ENCODE data around the gene DUSP5. TPM values are rescaled to one million over a fixed set of nuclear protein-coding genes. Genes with fewer than 3 reads are reported as not detected.

Gene DUSP5
- total RNA-seq, 2 experiments from 2014 or later = 64.3 to 66.2 TPM

DNA sequence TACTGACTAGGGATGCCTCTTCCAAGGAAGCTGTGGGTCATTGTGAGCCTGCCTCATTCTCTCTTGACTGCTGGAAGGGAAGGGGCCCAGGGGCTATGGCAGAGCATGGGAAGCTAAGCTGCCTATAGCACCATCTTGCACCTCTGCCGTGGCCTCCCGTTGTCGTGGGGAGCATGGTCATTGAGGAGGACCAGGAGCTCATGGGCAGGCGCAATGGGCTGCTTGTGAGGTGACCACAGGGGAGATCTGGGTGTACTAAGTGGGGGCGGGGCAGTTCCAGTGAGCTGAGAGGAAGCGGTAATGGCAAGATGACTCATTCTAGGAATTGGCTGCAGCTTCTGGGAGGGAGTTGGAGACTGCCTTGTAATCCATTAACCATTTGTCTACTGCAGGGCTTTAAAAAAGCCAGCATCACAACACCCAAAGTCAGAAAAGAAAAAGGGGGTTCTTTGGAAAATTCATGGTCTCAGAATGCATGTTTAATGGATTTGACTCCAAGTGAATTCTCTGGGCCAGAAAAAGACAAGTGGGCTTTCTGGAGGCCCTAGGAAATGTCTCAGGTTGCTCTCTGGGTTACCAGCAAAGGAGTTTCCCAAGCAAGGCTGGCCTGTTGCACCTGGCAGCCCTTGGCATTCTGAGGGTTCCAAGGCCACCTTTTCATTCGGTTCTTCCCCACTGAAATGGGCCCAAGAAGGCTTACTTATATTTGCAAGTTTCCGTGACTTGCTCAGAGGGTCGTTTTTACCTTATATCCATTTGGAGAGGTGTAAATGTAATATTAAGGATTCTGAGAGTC lies 3.6 kb downstream of the DUSP5 start:
- H3K4me3 ChIP-seq (ENCODE audit: low read length) = peak overlapping the region; percentile 80
- ATAC-seq (ENCODE audit: poor library complexity) = no peak

DNA sequence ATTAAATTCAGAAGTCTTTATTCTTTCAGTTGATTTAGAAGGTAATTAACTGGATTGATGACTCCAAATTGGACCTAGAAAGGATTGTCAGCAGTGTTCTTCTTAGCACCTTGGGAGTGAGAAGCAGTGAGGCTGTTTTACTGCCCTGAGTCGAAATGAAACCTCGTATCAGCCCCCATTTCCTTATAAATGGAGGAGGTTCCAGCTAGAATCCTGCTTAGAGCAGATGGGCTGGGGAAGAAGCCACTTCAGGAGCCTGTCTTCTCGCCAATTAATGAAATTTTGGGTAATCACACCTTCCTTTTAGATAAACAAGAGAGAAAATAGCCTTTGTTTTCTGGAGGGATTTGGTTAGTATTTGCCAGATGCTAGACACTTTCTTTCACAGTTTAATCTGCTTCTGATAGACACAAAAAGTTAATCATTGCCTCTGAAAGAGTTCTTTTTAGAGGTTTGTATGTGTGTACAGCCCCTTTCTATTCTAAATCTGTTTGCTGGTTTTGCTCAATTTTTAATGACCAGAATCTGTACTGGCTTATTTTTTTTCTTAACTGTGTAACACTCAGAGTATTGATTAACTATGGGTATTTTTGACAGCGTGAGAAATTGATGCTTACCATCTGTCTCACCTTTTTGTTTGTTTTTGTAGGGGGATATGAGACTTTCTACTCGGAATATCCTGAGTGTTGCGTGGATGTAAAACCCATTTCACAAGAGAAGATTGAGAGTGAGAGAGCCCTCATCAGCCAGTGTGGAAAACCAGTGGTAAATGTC lies 4.6 kb downstream of the DUSP5 start:
- peak overlapping the region; percentile 79 for H3K27ac Mint-ChIP-seq
- Histone ChIP-seq H3K27ac (ENCODE audit: low read depth in 1 of 2, low read length in 2 of 2) (peak overlapping the region in 1 of 2 donors; percentile 82), H3K4me3 (ENCODE audit: low read length) (peak overlapping the region; percentile 10), H3K36me3 (ENCODE audit: insufficient read depth, low read length) (peaks cover 29% of the 10 kb centered on the region), H3K4me1 (ENCODE audit: insufficient read depth, low read length) (peaks cover 84% of the 10 kb centered on the region), H3K9me3 (ENCODE audit: control insufficient read depth in 1 of 2, insufficient read depth in 1 of 2, low read length in 2 of 2) (no peaks in the 10 kb centered on the region), H3K27me3 (ENCODE audit: control insufficient read depth in 1 of 2, insufficient read depth in 2 of 2, low read length in 2 of 2) (no peaks in the 10 kb centered on the region)
- no peaks in the 10 kb centered on the region for H3K9me3 Mint-ChIP-seq
- peak in 1 of 14 experiments; percentile 19 for DNase-seq
- intact Hi-C loops (cut with DNase I, micrococcal nuclease) = loop anchor here (5.0 kb wide), 2 partner anchors 35 to 45 kb away; no protein-coding TSS in a partner anchor
- H3K36me3 Mint-ChIP-seq (ENCODE audit: low read depth) = peaks cover 17% of the 10 kb centered on the region
- H3K4me1 Mint-ChIP-seq (ENCODE audit: low read depth) = peaks cover 73% of the 10 kb centered on the region
- H3K27me3 Mint-ChIP-seq = no peaks in the 10 kb centered on the region
- TF ChIP-seq, protein P1, sequence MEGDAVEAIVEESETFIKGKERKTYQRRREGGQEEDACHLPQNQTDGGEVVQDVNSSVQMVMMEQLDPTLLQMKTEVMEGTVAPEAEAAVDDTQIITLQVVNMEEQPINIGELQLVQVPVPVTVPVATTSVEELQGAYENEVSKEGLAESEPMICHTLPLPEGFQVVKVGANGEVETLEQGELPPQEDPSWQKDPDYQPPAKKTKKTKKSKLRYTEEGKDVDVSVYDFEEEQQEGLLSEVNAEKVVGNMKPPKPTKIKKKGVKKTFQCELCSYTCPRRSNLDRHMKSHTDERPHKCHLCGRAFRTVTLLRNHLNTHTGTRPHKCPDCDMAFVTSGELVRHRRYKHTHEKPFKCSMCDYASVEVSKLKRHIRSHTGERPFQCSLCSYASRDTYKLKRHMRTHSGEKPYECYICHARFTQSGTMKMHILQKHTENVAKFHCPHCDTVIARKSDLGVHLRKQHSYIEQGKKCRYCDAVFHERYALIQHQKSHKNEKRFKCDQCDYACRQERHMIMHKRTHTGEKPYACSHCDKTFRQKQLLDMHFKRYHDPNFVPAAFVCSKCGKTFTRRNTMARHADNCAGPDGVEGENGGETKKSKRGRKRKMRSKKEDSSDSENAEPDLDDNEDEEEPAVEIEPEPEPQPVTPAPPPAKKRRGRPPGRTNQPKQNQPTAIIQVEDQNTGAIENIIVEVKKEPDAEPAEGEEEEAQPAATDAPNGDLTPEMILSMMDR (IDR thresholded peaks at IDR 0.05) = no peak
- CTCF ChIA-PET = interaction anchor here (1.8 to 2.6 kb wide), 2 partner anchors 148 to 196 kb away, joined by 7 to 8 read pairs; no protein-coding TSS in a partner anchor
- ATAC-seq (ENCODE audit: poor library complexity) = no peak
- POLR2A ChIA-PET = interaction anchor here (0.7 to 2.4 kb wide), 5 partner anchors 44 to 196 kb away, joined by 3 to 15 read pairs (median 4); no protein-coding TSS in a partner anchor
- peak overlapping the region; percentile 72 for H3K4me3 Mint-ChIP-seq

More for the DNA sequence above, 3.6 kb downstream of the DUSP5 start:
- Mint-ChIP-seq H3K9me3 (no peaks in the 10 kb centered on the region), H3K36me3 (ENCODE audit: low read depth) (peaks cover 10% of the 10 kb centered on the region), H3K4me1 (ENCODE audit: low read depth) (peaks cover 81% of the 10 kb centered on the region), H3K4me3 (peak overlapping the region; percentile 94), H3K27ac (peak overlapping the region; percentile 79), H3K27me3 (no peaks in the 10 kb centered on the region)
- CTCF ChIA-PET = interaction anchor here (1.3 kb wide), 2 partner anchors 8 to 195 kb away, joined by 3 to 5 read pairs; no protein-coding TSS in a partner anchor
- TF ChIP-seq, protein P1 (IDR thresholded peaks at IDR 0.05) = no peak
- H3K27me3 ChIP-seq (ENCODE audit: control insufficient read depth in 1 of 2, insufficient read depth in 2 of 2, low read length in 2 of 2) = no peaks in the 10 kb centered on the region
- intact Hi-C loops (cut with DNase I, micrococcal nuclease) = loop anchor here (5.0 kb wide), 2 partner anchors 36 to 46 kb away; no protein-coding TSS in a partner anchor
- no peaks in the 10 kb centered on the region for H3K9me3 ChIP-seq (ENCODE audit: control insufficient read depth in 1 of 2, insufficient read depth in 1 of 2, low read length in 2 of 2)
- POLR2A ChIA-PET = interaction anchor here (0.7 kb wide), 1 partner anchor 147 kb away, joined by 5 read pairs; no protein-coding TSS in a partner anchor
- peak in 9 of 14 experiments; percentile 15 to 78 (median 37) for DNase-seq
- peaks cover 20% of the 10 kb centered on the region for H3K36me3 ChIP-seq (ENCODE audit: insufficient read depth, low read length)
- H3K4me1 ChIP-seq (ENCODE audit: insufficient read depth, low read length) = peaks cover 90% of the 10 kb centered on the region
- H3K27ac ChIP-seq (ENCODE audit: low read depth in 1 of 2, low read length in 2 of 2) = peak overlapping the region in 1 of 2 donors; percentile 66

DNA sequence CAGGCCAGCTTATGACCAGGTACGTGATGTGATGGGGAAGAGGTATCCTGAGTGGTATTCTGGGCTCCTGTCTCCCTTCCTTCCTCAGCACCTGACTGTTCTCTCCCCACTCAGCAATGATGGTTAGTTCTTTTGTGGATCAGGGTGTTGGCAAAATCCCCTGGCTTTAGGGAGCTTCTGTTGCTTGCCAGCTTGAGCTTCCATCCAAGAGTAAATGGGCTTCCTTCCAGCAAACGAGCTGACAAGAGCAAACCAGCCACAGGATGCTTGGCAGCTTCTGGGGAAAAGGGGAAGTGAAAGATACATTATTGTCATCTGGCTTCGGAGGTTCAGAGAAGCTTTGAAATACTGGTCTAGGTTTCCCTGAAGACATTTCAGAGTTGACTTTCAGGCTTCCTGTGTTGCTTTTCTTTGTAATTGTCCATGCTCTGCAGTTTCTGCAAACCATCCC lies 5.2 kb downstream of the DUSP5 start:
- intact Hi-C loops (cut with DNase I, micrococcal nuclease) = loop anchor here (5.0 kb wide), 2 partner anchors 34 to 44 kb away; no protein-coding TSS in a partner anchor
- ATAC-seq (ENCODE audit: poor library complexity) = no peak
- Histone ChIP-seq H3K4me1 (ENCODE audit: insufficient read depth, low read length) (peaks cover 84% of the 10 kb centered on the region), H3K9me3 (ENCODE audit: control insufficient read depth in 1 of 2, insufficient read depth in 1 of 2, low read length in 2 of 2) (no peaks in the 10 kb centered on the region), H3K36me3 (ENCODE audit: insufficient read depth, low read length) (peaks cover 35% of the 10 kb centered on the region), H3K27me3 (ENCODE audit: control insufficient read depth in 1 of 2, insufficient read depth in 2 of 2, low read length in 2 of 2) (no peaks in the 10 kb centered on the region), H3K27ac (ENCODE audit: low read depth in 1 of 2, low read length in 2 of 2) (peak overlapping the region in 1 of 2 donors; percentile 82), H3K4me3 (ENCODE audit: low read length) (peak overlapping the region; percentile 10)
- DNase-seq = peak in 4 of 14 experiments; percentile 13 to 70 (median 56)
- Mint-ChIP-seq H3K27ac (peak overlapping the region; percentile 79), H3K36me3 (ENCODE audit: low read depth) (peaks cover 17% of the 10 kb centered on the region), H3K27me3 (no peaks in the 10 kb centered on the region), H3K4me3 (peak overlapping the region; percentile 72), H3K9me3 (no peaks in the 10 kb centered on the region), H3K4me1 (ENCODE audit: low read depth) (peaks cover 73% of the 10 kb centered on the region)
- TF ChIP-seq, protein P1 (IDR thresholded peaks at IDR 0.05) = no peak
- ChIA-PET POLR2A (interaction anchor here (0.7 to 2.4 kb wide), 7 partner anchors 44 to 439 kb away, joined by 3 to 15 read pairs (median 4); no protein-coding TSS in a partner anchor), CTCF (interaction anchor here (1.8 to 2.6 kb wide), 2 partner anchors 148 to 197 kb away, joined by 7 to 8 read pairs; no protein-coding TSS in a partner anchor)
